SK-N-MC (cell line): Measurements from ENCODE around the gene PTBP1.

Experiments
- DNase-seq: peaks from one replicate; pipeline ENCODE4 v3.0.0-alpha.2; 2011; ENCODE audit warnings: low read depth, low spot score
- H3K27ac ChIP-seq: fragments of 200-600 bp; sonication (generic); 2 replicates; pipeline ENCODE4 v1.5.1; 2016; ENCODE audit warnings: mixed run types
- H3K36me3 ChIP-seq: fragments of 200-600 bp; sonication (generic); 2 replicates; pipeline ENCODE4 v1.6.1; 2017; ENCODE audit warnings: antibody characterized with exemption, low read length, mixed read lengths; ENCODE audit not compliant: insufficient read depth
- H3K4me3 ChIP-seq: fragments of 200-600 bp; sonication (generic); 2 replicates; pipeline ENCODE4 v1.5.1; 2016
- H3K9ac ChIP-seq: fragments of 200-600 bp; sonication (generic); 2 replicates; pipeline ENCODE4 v1.8.0; 2017; ENCODE audit warnings: mixed run types, mixed read lengths; ENCODE audit not compliant: insufficient read length
- H3K9me3 ChIP-seq: fragments of 200-600 bp; sonication (generic); 2 replicates; pipeline ENCODE4 v1.6.1; 2017; ENCODE audit warnings: low read depth, mild to moderate bottlenecking, antibody characterized with exemption, low read length, moderate library complexity, mixed read lengths
- EZH2 ChIP-seq: fragments of 200-600 bp; sonication (generic); IDR thresholded peaks from one replicate; pipeline ENCODE4 v1.6.1; 2017; ENCODE audit warnings: antibody characterized with exemption
- FOXP2 ChIP-seq: optimal IDR thresholded peaks from 2 replicates; pipeline ENCODE3; 2011; ENCODE audit warnings: mild to moderate bottlenecking, moderate library complexity; ENCODE audit not compliant: insufficient read depth; ENCODE audit errors: extremely low read length, control extremely low read depth
- POLR2AphosphoS5 ChIP-seq: IDR thresholded peaks from 2 replicates; pipeline ENCODE4 v1.6.1; 2012; ENCODE audit warnings: mild to moderate bottlenecking, low read depth, low read length, borderline replicate concordance

Gene PTBP1

DNA sequence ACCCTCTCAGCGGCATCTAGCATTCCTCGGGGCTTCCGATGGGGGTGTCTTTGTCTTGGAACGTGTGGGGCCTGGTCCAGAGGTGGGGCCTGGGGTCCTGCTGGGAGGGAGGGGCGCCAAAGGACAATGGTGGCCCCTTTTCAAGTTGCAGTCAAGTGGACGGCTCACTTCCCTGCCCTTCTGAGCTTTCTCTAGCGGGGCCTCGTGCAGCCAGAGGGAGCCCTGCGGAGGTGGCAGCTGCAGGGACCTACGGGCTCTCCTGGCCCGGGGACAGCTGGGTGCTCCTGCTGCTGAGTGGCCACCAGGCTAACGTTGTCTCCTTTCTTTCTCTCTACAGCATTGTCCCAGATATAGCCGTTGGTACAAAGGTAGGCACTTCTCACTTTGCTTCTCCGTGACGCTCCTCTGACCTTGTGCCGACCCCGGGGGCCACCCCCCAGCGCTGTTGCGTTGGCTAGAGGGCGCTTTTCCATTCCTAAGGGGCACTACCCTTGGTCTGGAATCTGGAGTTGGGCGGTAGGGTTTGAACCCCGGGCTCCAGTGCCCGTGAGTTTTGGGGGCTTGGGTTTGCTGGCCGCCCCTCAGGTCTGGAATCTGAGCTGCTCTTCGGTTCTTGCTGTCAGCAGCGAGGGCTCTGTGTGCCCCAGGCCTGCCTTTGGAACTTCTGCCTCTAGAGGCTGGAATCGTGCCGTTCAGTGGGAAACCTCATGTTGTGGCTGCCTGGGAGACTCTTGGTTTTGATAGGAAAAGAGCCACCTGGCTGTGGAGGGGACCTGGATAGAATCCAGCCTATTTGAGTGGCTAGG is 2.0 kb downstream of the PTBP1 start:
- TF ChIP-seq FOXP2: no peak
- H3K36me3 ChIP-seq: peaks cover 62% of the 10 kb centered on the region

GRCh38 chr19:800360-801029 is 3.2 kb downstream of the PTBP1 start:
- TF ChIP-seq FOXP2 (no peak), POLR2AphosphoS5 (no peak), EZH2 (no peak)
- Histone ChIP-seq H3K36me3 (peaks cover 74% of the 10 kb centered on the region), H3K4me3 (peak overlapping the region; percentile 94), H3K9ac (peak overlapping the region; percentile 14), H3K9me3 (no peaks in the 10 kb centered on the region), H3K27ac (no peak overlapping the region; the same call in 1 of the 2 replicates)
- no peak for DNase-seq

More for the DNA sequence above, 2.0 kb downstream of the PTBP1 start:
- Histone ChIP-seq H3K9ac (peak overlapping the region; percentile 97), H3K4me3 (peak overlapping the region; percentile 94), H3K27ac (peak overlapping the region; percentile 54; the same call in 1 of the 2 replicates), H3K9me3 (no peaks in the 10 kb centered on the region)
- DNase-seq: no peak

GRCh38 chr19:801030-801860 is 4.0 kb downstream of the PTBP1 start:
- H3K36me3 ChIP-seq: peaks cover 82% of the 10 kb centered on the region
- H3K27ac ChIP-seq: peak overlapping the region; percentile 17; the same call in 1 of the 2 replicates
- peak overlapping the region; percentile 53 for H3K9ac ChIP-seq
- DNase-seq: no peak
- H3K4me3 ChIP-seq: no peak overlapping the region
- H3K9me3 ChIP-seq: no peaks in the 10 kb centered on the region
- TF ChIP-seq POLR2AphosphoS5: no peak
- TF ChIP-seq EZH2: no peak
- no peak for TF ChIP-seq FOXP2

DNA sequence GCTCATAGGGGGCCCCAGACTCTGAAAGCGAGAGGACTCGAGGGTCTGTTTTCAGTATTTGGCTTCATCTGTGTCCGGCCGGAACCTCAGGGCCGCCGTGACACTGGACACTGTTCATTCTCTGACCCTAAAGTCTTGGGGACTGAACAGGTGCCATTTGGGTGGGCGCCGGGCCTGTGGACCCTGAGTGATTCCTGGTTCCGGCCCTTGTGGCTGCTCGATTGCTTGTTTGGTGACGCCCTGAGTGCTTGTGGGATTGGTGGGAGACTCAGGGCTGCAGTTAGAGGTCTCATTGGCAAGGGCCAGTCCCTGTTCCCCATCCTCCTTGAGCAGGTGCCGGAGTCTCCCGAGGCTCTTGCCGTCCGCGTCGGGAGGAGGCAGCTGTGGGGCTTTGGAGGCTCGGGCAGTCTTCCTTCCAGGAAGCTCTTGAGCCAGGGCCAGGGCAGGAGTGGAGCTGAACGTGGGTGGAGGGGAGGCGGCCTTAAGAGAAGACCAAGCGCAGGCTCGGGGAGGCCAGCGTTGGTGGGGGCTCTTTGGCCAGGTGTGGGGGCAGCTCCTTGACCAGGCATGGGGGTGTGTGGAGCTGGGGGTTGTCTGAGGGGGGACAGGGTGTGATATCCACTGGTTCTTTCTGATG is 4.7 kb downstream of the PTBP1 start:
- Histone ChIP-seq H3K36me3 (peaks cover 89% of the 10 kb centered on the region), H3K4me3 (no peak overlapping the region), H3K9me3 (no peaks in the 10 kb centered on the region), H3K27ac (peak overlapping the region; percentile 10; the same call in 1 of the 2 replicates), H3K9ac (peak overlapping the region; percentile 53)
- no peak for TF ChIP-seq EZH2
- no peak for TF ChIP-seq POLR2AphosphoS5
- TF ChIP-seq FOXP2: no peak
- no peak for DNase-seq

- DNase-seq: no peak
- peaks cover 95% of the 10 kb centered on the region for H3K36me3 ChIP-seq
- H3K9ac ChIP-seq: no peak overlapping the region
- H3K27ac ChIP-seq: peak overlapping the region; percentile 17; the same call in 1 of the 2 replicates
- no peaks in the 10 kb centered on the region for H3K9me3 ChIP-seq
- H3K4me3 ChIP-seq: no peak overlapping the region
- no peak for TF ChIP-seq FOXP2
Measured at GRCh38 chr19:802498-803098, 5.3 kb downstream of the PTBP1 start.

GRCh38 chr19:803099-803561 is 5.9 kb downstream of the PTBP1 start:
- TF ChIP-seq EZH2: no peak
- Histone ChIP-seq H3K9me3 (no peaks in the 10 kb centered on the region), H3K4me3 (no peak overlapping the region), H3K36me3 (peaks cover 98% of the 10 kb centered on the region), H3K27ac (peak overlapping the region; percentile 17; the same call in 1 of the 2 replicates), H3K9ac (no peak overlapping the region)
- no peak for DNase-seq

DNA sequence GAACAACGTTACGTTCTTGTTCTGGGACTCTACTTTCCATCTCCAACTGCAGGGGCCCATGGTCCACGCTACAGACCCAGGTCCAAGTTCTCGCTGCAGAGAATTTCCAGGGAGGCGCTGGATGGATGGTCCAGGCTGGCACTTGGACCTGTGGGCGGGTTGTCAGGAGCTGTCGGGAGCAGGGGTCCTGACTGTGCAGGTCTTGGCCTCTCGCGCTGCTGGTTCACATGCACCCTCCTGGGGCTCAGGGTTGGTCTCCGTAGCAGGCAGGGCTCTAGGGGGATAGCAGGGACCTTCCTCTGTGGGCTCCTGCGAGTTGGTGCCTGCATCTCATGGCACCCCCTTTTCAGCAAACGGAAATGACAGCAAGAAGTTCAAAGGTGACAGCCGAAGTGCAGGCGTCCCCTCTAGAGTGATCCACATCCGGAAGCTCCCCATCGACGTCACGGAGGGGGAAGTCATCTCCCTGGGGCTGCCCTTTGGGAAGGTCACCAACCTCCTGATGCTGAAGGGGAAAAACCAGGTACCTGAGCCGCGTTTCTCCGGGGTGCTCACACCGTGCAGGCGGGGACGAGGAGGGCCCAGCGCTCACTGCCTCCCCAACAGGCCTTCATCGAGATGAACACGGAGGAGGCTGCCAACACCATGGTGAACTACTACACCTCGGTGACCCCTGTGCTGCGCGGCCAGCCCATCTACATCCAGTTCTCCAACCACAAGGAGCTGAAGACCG is 6.6 kb downstream of the PTBP1 start:
- Histone ChIP-seq H3K9me3 (no peaks in the 10 kb centered on the region), H3K36me3 (peaks cover 98% of the 10 kb centered on the region), H3K9ac (no peak overlapping the region), H3K4me3 (no peak overlapping the region), H3K27ac (no peak overlapping the region)
- TF ChIP-seq FOXP2: no peak
- TF ChIP-seq EZH2: no peak
- no peak; the same call in 1 of the 2 replicates for TF ChIP-seq POLR2AphosphoS5
- no peak for DNase-seq
